GM10266 (cell line): ENCODE measurements around the gene NTHL1.
"Not testable (repeated sequence)": the region's sequence is repeated elsewhere in the genome, so short reads cannot be mapped to it uniquely, and the experiment has no call there.

Experiments used
- DNase-seq: peaks from one replicate; pipeline ENCODE4 v3.0.0; 2012; ENCODE audit errors: extremely low spot score
- TF ChIP-seq, protein P1 (sequence below): IDR thresholded peaks from 2 replicates; pipeline ENCODE4 v1.5.1; 2012; ENCODE audit warnings: mild to moderate bottlenecking, low read depth; ENCODE audit not compliant: control insufficient read depth, insufficient read depth; ENCODE audit errors: missing control alignments

NTHL1 gene

DNA sequence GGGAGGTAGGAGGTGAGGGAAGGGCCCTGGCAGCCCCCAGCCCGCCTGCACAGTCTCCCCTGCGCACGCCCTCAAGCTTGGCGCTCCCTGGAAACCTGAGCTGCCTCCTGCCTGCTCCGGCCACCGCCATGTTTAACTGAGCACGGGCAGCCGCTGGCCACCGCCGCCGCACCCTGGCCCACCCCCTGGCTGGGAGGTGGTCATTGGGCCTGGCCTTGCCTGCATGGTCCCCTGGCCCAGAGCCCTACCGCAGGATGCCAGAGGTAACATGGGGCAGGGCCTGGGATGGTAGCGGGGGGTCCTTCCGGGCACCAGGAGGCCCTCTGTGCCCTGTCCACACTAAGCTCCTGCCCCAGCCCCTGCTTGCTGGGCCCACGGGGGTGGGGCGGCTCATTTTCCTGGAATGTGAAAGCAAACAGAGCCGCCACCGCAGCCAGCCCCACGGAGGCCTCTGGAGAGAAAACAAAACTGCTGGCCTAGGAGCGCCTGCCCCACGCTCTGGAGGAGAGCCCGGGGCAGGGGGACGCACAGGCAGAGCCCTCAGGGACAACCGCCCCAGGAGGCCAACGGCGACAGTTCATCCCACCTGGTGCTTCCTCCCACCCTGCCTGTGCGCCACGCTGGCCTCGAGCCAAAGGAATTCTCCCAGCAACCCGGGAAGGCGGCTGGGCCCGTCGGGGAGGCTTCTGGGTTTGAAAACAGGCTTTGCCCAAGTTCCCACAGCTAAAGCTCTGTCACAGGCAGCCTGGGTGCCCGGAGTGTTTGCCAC, 12.0 kb downstream of the NTHL1 start:
- DNase-seq = no peak
- TF ChIP-seq, protein P1, sequence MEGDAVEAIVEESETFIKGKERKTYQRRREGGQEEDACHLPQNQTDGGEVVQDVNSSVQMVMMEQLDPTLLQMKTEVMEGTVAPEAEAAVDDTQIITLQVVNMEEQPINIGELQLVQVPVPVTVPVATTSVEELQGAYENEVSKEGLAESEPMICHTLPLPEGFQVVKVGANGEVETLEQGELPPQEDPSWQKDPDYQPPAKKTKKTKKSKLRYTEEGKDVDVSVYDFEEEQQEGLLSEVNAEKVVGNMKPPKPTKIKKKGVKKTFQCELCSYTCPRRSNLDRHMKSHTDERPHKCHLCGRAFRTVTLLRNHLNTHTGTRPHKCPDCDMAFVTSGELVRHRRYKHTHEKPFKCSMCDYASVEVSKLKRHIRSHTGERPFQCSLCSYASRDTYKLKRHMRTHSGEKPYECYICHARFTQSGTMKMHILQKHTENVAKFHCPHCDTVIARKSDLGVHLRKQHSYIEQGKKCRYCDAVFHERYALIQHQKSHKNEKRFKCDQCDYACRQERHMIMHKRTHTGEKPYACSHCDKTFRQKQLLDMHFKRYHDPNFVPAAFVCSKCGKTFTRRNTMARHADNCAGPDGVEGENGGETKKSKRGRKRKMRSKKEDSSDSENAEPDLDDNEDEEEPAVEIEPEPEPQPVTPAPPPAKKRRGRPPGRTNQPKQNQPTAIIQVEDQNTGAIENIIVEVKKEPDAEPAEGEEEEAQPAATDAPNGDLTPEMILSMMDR = no peak

DNA sequence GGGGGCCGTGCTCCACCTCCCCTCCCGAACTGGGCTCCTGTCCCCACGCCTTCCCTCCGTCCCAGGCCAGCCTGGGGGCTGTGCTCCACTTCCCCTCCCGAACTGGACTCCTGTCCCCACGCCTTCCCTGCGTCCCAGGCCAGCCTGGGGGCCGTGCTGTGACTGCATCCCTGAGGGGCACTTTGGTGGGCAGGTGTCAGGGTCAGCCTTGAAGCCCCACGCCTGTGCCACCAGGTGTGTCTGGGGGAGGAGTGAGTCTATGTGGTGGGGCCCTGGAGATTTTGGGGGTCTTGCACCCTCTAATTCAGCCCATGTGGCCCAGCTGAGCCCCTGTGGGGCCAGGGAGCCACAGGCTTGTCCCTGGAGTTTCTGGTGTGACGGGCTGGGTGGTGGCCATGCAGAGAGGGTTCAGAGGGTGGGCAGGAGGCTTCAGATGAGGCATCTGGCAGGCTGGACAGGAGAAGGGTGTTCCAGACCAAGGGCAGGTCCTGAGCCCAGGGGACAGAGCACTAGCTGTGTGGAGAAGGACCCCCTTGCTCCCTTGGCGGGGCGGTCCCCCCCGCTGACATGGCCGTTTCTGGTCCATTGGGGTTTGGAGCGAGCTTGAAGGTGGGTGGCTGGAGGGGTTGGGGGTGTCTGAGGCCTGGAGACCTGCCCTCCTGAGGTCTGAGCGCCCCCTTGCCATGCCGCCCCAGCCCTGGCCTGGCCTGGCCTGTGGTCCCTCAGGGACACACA, 12.8 kb downstream of the NTHL1 start:
- no peak for DNase-seq
- TF ChIP-seq, protein P1 = no peak

DNA sequence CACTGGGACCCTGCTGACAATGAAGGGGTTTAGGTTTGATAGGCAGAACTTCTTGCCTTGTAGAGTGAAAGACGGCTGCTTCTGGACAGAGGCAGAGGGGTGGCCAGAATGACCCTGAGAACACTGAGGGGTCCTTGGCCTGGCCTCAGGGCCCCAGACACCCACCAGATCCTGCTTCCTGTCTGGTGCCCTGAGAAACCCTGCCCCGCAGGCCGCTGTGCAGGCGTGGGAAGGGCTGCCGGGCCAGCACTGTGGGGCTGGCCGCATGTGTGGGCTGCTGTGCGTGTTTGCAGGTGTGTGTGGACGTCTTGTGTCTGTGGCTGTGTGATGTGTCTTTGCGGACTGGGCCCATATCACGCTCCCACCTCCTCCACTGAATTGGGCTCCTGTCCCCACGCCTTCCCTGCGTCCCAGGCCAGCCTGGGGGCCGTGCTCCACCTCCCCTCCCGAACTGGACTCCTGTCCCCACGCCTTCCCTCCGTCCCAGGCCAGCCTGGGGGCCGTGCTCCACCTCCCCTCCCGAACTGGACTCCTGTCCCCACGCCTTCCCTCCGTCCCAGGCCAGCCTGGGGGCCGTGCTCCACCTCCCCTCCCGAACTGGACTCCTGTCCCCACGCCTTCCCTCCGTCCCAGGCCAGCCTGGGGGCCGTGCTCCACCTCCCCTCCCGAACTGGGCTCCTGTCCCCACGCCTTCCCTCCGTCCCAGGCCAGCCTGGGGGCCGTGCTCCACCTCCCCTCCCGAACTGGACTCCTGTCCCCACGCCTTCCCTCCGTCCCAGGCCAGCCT, 13.5 kb downstream of the NTHL1 start:
- not testable (repeated sequence) for DNase-seq

DNA sequence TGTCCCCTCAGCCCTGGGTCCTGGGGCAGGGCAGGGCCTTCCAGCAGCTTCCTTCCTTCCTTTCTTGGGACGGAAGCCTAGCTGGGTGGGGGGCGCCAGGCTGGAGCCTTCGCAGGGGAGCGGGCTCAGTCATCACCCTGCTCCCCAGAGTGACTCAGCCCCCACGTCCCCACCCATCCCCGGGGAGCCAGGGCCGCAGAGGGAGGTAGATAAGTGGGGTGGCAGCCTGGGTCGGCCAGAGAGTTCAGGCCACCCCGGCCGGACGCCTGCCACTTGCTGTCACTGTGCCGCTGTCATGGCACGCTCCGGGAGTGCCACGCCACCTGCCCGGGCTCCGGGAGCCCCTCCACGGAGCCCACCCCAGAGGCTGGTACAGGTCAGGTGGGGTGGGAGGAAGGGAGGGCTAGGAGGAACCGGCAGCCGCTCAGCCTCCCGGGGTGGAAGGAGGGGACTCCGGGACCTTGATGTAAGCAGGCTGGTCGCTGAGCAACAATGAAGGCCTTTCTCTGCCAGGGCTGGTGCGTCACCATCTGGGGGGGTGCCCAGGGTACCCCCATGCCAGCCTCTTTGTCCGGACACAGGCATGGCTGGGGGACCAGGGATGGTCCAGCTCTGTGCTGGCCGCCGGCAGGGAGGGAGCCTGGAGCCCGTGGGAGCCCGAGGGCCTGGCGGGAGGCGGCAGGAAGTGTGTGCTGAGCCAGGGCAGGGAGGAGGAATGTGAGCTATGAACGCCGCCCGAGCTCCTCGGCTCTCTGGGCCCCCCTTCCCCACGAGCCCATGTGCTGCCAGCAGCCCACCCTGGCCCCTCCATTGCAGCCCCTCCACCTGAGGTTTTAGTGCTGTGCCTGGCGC, 14.4 kb downstream of the NTHL1 start:
- TF ChIP-seq, protein P1 = no peak
- no peak for DNase-seq

DNA sequence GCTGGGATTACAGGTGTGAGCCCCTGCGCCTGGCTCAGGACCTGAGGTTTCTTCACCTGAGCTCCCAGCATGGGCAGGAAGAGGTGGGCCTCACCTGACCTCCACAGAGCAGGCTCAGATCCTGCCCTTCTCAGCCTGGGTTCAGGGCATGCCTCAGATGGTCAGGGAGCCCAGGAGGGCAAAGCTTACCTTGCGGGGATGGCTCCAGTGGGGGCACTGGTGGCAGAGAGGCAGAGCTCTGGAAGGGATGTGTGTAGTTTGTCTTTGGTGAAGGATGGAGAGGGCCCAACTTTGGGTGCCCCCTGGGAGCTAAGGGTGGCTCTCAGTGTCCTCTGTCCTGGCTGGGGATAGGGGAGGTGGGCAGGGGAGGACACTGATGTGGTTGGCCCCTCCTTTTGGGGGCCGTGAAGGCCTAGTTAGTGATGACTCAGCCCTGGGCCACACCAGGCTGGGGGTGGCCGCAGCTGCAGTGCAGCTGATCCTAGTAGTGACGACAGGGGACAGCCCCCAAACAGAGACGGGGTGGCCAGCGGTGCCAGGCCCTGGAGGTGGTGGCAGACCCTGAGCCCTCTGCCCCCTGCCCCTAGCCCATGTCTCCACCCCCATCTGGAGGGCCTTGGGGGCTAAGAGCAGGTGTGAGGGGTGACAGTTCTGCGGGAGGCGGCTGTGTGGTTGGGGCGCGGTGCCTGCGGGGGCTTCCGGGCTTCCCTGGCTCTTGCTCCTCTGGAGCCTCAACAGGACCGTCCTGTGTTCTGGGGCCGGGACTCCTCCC, 15.2 kb downstream of the NTHL1 start:
- no peak for DNase-seq
- TF ChIP-seq, protein P1 = no peak

DNA sequence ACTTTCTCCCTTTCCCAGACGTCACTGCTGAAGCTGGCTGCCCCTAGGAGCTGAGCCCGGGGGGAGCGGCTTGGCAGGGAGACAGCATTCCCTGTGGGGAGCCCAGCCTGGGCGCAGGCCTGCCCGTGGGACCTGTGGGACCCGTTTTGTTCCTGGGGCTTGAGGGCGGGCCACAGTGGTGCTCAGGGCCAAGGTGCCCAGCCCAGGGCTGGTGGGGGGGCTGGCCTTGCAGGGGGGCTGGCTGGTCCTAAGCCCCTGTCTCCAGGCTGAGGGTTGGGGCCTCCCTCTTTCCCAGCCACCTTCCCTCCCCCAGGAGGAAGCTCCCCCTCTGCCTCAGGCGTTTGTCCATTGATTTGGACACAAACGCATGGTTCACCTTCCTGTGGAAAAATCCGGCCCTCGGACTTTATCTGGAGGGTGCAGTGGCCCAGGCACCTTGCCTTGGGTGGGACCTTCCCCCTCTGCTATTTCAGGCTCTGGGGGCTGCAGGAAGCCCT, 16.5 kb downstream of the NTHL1 start:
- DNase-seq = no peak
- TF ChIP-seq, protein P1 = no peak
